Esophagus squamous epithelium (tissue), 4 donors: ENCODE measurements around the gene TMEM219.

Source experiments
- POLR2A ChIP-seq, 4 donors: fragments of 450-650 bp; IDR thresholded peaks; one replicate each; pipeline ENCODE4 v1.6.1; 2017; ENCODE audit warnings: antibody characterized with exemption in 4 of 4, mild to moderate bottlenecking in 4 of 4, moderate library complexity in 3 of 4
- TF ChIP-seq, protein P1 (sequence below), 6 experiments: fragments of 450-650 bp in 4 of 6; fragments of 200-600 bp in 2 of 6; sonication (generic) in 2 of 6; IDR thresholded peaks; one replicate each; pipeline ENCODE4 v1.5.1; 2016 to 2019; ENCODE audit warnings: antibody characterized with exemption in 6 of 6, mild to moderate bottlenecking in 4 of 6, moderate library complexity in 4 of 6

DNA sequence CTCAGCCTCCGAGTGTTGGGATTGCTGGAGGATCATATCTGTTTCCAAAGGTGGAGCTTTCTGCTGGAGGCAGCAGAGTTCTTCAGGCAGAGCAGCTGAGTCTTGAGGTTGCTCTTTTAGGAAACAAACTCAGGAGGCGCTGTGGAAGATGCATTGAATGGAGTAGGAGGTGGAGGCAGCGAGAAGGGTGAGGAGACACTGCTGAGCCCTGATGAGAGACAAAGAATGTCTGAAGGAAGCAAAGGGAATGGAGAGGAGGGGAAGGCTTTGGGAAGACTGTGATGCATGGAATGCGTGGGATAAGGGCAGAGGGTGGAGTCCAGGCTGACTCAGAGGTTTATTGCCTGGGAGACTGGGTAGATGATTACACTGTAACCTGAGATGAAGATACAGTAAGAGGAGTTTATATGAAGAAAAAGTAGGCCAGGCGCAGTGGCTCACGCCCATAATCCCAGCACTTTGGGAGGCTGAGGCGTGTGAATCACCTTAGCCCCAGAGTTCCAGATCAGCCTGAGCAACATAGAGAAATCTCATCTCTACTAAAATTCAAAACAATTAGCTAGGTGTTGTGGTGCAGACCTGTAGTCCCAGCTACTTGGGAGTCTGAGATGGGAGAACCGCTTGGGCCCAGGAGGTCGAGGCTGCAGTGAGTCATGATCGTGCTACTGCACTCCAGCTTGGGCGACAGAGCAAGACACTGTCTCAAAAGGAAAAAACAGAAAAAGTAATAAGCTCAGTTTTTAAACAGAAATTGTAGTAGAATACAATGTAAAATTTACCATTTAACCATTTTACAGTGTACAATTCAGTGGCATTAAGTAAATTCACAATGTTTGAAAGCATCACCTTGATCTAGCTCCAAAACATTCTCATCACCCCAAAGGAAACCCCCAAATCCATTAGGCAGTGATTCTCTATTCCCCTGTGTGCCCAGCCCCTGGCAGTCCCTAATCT lies 17.8 kb upstream of the TMEM219 start:
- TF ChIP-seq, protein P1, sequence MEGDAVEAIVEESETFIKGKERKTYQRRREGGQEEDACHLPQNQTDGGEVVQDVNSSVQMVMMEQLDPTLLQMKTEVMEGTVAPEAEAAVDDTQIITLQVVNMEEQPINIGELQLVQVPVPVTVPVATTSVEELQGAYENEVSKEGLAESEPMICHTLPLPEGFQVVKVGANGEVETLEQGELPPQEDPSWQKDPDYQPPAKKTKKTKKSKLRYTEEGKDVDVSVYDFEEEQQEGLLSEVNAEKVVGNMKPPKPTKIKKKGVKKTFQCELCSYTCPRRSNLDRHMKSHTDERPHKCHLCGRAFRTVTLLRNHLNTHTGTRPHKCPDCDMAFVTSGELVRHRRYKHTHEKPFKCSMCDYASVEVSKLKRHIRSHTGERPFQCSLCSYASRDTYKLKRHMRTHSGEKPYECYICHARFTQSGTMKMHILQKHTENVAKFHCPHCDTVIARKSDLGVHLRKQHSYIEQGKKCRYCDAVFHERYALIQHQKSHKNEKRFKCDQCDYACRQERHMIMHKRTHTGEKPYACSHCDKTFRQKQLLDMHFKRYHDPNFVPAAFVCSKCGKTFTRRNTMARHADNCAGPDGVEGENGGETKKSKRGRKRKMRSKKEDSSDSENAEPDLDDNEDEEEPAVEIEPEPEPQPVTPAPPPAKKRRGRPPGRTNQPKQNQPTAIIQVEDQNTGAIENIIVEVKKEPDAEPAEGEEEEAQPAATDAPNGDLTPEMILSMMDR (IDR thresholded peaks at IDR 0.05) = no peak
- no peak for TF ChIP-seq POLR2A (IDR thresholded peaks at IDR 0.05)
